ENCODE measurements around the gene ETS2. TPM values are rescaled to one million over a fixed set of nuclear protein-coding genes. Genes with fewer than 3 reads are reported as not detected.
A peak's percentile ranks its signal among the peaks of the same experiment; 100 is the strongest.

Gene ETS2
- total RNA-seq, 2 donors from 2014 or later, result 110 to 185 TPM

DNA sequence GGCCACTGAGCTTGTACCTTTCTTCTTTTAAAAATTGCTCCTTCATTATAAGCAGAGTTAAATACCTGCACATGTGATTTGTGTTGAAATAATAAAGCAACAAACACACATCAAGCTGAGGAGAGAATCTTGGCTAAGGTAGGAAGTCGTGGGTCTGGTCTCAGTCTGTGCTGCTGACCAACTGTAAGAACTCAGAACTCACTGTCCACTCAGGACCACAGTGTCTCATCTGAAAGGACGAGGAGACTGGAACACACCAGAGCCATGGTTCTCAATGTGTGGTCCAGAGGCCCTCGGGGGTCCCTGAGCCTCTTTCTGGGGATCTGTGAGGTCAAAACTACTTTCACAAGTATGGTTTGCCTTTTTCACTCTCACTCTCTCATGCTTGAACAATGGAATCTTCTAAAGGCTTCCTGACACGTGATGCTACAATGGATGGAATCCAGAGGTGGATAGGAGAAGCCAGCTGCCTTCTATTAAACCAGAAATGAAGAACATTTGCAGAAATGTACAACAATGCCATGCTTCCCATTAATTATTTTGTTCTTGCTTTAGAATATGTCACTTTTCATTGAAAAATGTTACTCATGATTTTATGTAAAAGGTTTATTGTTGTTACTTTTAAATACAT lies 17.3 kb upstream of the ETS2 start:
- no peaks in the 10 kb centered on the region for H3K27me3 ChIP-seq

DNA sequence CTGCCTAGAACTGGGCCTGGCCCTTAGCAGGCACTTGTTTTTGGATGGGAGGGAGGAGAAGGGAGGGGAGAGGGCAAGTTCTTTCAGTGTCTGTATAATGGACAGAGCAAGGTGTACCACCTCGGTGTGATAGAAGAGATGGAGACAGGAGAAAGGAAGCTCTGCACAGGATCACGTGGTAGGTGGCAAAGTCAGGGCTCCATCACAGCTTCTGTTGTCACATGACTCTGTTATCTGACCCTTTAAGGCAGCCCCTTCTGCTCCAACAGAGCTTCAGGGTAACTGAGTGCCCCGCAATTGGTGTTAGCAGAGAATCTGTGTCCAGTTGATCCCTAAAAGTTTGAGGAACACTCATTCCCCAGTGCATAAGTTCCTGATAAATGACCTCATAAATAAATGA lies 16.5 kb upstream of the ETS2 start:
- TF ChIP-seq, protein P1, sequence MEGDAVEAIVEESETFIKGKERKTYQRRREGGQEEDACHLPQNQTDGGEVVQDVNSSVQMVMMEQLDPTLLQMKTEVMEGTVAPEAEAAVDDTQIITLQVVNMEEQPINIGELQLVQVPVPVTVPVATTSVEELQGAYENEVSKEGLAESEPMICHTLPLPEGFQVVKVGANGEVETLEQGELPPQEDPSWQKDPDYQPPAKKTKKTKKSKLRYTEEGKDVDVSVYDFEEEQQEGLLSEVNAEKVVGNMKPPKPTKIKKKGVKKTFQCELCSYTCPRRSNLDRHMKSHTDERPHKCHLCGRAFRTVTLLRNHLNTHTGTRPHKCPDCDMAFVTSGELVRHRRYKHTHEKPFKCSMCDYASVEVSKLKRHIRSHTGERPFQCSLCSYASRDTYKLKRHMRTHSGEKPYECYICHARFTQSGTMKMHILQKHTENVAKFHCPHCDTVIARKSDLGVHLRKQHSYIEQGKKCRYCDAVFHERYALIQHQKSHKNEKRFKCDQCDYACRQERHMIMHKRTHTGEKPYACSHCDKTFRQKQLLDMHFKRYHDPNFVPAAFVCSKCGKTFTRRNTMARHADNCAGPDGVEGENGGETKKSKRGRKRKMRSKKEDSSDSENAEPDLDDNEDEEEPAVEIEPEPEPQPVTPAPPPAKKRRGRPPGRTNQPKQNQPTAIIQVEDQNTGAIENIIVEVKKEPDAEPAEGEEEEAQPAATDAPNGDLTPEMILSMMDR (IDR thresholded peaks at IDR 0.05), result no peak
- Histone ChIP-seq H3K9ac (ENCODE audit: low read depth in 2 of 2, low read length in 2 of 2) (peak overlapping the region in 1 of 2 donors; percentile 81), H3K27ac (peak overlapping the region; percentile 76), H3K9me3 (no peaks in the 10 kb centered on the region), H3K36me3 (no peaks in the 10 kb centered on the region), H3K4me3 (no peak overlapping the region), H3K4me1 (peaks cover 2% of the 10 kb centered on the region), H3K27me3 (no peaks in the 10 kb centered on the region)
- DNase-seq, result no peak
- intact Hi-C loops (cut with DNase I), result loop anchor here (5.0 kb wide), 1 partner anchor 42 kb away; no protein-coding TSS in a partner anchor

More for the DNA sequence above, 17.3 kb upstream of the ETS2 start:
- TF ChIP-seq, protein P1 (IDR thresholded peaks at IDR 0.05), result no peak
- peak overlapping the region; percentile 76 for H3K27ac ChIP-seq
- H3K4me3 ChIP-seq, result no peak overlapping the region
- no peak for DNase-seq
- no peaks in the 10 kb centered on the region for H3K36me3 ChIP-seq
- H3K4me1 ChIP-seq, result peaks cover 2% of the 10 kb centered on the region
- intact Hi-C loops (cut with DNase I), result loop anchor here (5.0 kb wide), 1 partner anchor 41 kb away; no protein-coding TSS in a partner anchor
- no peaks in the 10 kb centered on the region for H3K9me3 ChIP-seq
- peak overlapping the region in 1 of 2 donors; percentile 65 for H3K9ac ChIP-seq (ENCODE audit: low read depth in 2 of 2, low read length in 2 of 2)

DNA sequence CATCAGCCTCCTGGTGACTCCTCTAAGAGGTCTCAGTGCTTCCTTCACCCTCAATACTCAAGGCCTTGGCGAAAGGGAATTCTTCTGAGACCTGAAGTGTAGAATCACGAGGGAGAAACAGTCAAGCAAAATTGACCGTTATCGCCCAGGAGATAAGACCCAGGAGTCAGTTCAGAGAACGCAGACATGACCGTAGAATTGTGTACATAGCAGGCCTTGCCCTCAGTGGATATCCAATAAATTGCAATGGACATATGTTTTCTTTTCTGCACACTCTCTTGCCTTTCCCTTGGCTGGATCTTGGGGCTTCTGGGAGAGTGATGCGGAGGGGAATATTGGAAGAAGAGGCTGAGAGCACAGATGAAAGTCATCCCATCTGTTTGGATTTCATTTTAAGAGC lies 15.7 kb upstream of the ETS2 start:
- TF ChIP-seq, protein P1 (IDR thresholded peaks at IDR 0.05), result no peak
- DNase-seq, result peak; percentile 67
- intact Hi-C loops (cut with DNase I), result no loop called here
- peak overlapping the region in 1 of 2 donors; percentile 81 for H3K9ac ChIP-seq (ENCODE audit: low read depth in 2 of 2, low read length in 2 of 2)
- H3K27ac ChIP-seq, result peak overlapping the region; percentile 76
- H3K9me3 ChIP-seq, result no peaks in the 10 kb centered on the region
- no peaks in the 10 kb centered on the region for H3K36me3 ChIP-seq
- no peaks in the 10 kb centered on the region for H3K27me3 ChIP-seq
- no peak overlapping the region for H3K4me3 ChIP-seq
- peaks cover 2% of the 10 kb centered on the region for H3K4me1 ChIP-seq

DNA sequence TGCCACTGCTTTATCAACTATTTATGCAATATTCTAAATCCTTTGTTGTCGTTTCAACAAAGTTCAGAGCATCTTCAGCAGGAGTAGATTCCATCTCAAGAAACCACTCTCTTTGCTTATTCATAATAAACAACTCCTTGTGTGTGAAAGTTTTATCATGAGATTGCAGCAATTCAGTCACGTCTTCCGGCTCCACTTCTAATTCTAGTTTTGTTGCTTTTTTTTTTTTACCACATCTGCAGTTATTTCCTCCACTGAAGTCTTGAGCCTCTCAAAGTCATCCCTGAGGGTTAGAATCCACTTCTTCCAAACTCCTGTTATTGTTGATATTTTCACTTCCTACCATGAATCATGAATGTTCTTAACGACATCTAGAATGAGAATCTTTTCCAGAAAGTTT lies 14.8 kb upstream of the ETS2 start:
- Histone ChIP-seq H3K4me1 (peaks cover 6% of the 10 kb centered on the region), H3K27ac (peak overlapping the region; percentile 76), H3K27me3 (no peaks in the 10 kb centered on the region), H3K4me3 (no peak overlapping the region), H3K36me3 (no peaks in the 10 kb centered on the region), H3K9ac (ENCODE audit: low read depth in 2 of 2, low read length in 2 of 2) (no peak overlapping the region), H3K9me3 (no peaks in the 10 kb centered on the region)
- intact Hi-C loops (cut with DNase I), result no loop called here
- DNase-seq, result no peak
- TF ChIP-seq, protein P1 (IDR thresholded peaks at IDR 0.05), result no peak

DNA sequence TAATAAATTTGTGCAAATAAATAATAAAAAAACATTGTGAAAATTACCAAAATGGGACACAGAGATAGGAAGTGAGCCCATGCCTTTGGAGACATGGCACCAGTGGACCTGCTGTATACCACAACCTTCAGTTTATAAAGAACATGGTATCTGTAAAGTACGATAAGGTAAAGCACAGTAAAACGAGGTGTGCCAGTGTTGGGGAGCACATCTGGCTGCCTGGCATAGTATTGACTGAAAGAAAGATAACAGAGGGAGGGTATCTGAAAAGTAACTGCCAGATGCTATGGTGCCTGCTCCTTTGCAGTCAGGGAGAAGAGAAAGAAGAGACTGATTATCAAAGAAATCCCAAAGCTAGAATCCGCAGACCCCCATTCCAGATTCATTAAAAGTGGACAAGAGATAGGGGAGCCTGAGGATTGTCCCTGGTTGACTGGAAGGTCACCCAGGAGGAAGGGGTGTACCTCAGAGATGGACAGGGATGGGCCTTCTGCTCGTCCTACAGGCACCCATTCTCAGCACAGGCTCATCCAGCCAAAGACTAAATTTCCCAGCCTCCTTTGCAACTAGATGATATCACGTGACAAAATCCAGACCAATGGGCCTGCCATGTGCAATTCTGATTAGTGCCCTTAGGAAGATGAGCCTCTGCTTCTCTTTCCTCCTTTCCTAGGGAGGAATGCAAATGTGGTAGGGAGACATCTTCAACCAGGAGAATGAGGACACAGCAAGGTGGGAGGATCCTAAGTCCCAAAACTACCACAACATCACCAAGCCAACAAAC lies 12.9 kb upstream of the ETS2 start:
- Histone ChIP-seq H3K4me3 (no peak overlapping the region), H3K36me3 (no peaks in the 10 kb centered on the region), H3K9ac (ENCODE audit: low read depth in 2 of 2, low read length in 2 of 2) (no peak overlapping the region), H3K4me1 (peaks cover 9% of the 10 kb centered on the region), H3K27me3 (no peaks in the 10 kb centered on the region), H3K9me3 (no peaks in the 10 kb centered on the region), H3K27ac (peak overlapping the region; percentile 51)
- no peak for DNase-seq
- TF ChIP-seq, protein P1 (IDR thresholded peaks at IDR 0.05), result no peak
- intact Hi-C loops (cut with DNase I), result no loop called here

Measured in colonic mucosa (tissue), 4 donors.